Measurements from ENCODE around the gene RRM1.

DNA sequence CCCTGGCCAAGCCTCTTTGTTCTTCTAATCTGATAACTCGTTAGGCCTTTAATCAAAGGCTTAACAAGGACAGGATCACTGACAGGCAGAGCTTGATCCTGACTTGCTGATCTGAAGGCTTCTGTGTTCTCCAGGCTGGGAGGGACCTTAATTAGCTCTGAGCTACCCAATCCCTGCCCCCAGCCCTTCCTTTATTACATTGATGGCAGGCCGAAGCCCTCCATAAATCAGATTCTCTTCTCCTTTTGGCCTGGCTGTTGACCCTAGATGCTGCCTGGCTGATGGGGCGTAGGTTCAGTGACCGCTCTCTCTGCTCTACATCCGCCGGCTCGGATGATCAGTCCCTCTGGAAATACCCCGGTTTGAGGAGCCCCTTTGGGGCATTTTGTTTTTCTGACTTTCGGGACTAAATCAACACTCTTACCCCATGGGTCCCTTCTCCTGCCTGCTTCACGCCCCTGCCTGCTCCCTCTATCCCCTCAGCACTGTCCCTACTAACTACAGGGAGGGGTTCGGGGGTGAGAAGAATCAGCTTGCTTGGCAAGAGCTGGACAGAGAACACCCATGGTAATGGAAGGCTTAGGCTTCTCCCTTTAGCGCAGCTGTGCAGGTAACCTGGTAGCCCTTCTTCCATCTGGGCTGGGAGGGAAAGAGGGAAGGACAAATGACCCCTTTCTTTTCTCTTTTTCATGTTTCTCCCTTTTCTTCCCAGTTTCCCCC is 10.0 kb upstream of the RRM1 start:
- no peak for TF ChIP-seq POLR2A (IDR thresholded peaks at IDR 0.05)
- TF ChIP-seq, protein P1, sequence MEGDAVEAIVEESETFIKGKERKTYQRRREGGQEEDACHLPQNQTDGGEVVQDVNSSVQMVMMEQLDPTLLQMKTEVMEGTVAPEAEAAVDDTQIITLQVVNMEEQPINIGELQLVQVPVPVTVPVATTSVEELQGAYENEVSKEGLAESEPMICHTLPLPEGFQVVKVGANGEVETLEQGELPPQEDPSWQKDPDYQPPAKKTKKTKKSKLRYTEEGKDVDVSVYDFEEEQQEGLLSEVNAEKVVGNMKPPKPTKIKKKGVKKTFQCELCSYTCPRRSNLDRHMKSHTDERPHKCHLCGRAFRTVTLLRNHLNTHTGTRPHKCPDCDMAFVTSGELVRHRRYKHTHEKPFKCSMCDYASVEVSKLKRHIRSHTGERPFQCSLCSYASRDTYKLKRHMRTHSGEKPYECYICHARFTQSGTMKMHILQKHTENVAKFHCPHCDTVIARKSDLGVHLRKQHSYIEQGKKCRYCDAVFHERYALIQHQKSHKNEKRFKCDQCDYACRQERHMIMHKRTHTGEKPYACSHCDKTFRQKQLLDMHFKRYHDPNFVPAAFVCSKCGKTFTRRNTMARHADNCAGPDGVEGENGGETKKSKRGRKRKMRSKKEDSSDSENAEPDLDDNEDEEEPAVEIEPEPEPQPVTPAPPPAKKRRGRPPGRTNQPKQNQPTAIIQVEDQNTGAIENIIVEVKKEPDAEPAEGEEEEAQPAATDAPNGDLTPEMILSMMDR (IDR thresholded peaks at IDR 0.05): no peak
